Gastrocnemius medialis (tissue), 4 donors: ENCODE results near the gene BAIAP2L2. TPM values are rescaled to one million over a fixed set of nuclear protein-coding genes. Genes with fewer than 3 reads are reported as not detected.

ENCODE experiments used
- ATAC-seq, 2 donors: fragments of 150-250 bp; one replicate each; pipeline ENCODE4 v1.9.1; 2016
- DNase-seq, 2 donors: peaks; one replicate each; pipeline ENCODE4 v3.0.0-alpha.2; 2019
- H3K27ac ChIP-seq, 4 donors: fragments of 200-600 bp; sonication (generic); 1 replicate in 1 of 4; 2 replicates in 3 of 4; pipeline ENCODE4 v1.5.1; 2016 to 2018; ENCODE audit warnings: mild to moderate bottlenecking in 2 of 4, moderate library complexity in 1 of 4
- H3K27me3 ChIP-seq, 3 donors: fragments of 200-600 bp; sonication (generic) in 2 of 3; 1 replicate in 1 of 3; 2 replicates in 2 of 3; pipeline versions ENCODE4 v1.5.1 to v1.6.0; 2016 to 2019; ENCODE audit warnings: mild to moderate bottlenecking in 1 of 3, moderate library complexity in 1 of 3
- H3K36me3 ChIP-seq, 2 donors: fragments of 200-600 bp; sonication (generic) in 1 of 2; one replicate each; pipeline ENCODE4 v1.5.1; 2017 to 2018
- H3K4me1 ChIP-seq, 2 donors: fragments of 200-600 bp; sonication (generic) in 1 of 2; one replicate each; pipeline ENCODE4 v1.5.1; 2016 to 2017; ENCODE audit warnings: mild to moderate bottlenecking in 2 of 2
- H3K4me3 ChIP-seq, 4 donors: fragments of 200-600 bp; sonication (generic) in 3 of 4; 1 replicate in 1 of 4; 2 replicates in 3 of 4; pipeline ENCODE4 v1.5.1; 2016 to 2019; ENCODE audit warnings: mild to moderate bottlenecking in 2 of 4
- H3K9me3 ChIP-seq, 3 donors: fragments of 200-600 bp; sonication (generic) in 2 of 3; 1 replicate in 1 of 3; 2 replicates in 2 of 3; pipeline ENCODE4 v1.5.1; 2016 to 2019
- POLR2A ChIP-seq, 2 donors: fragments of 450-650 bp; IDR thresholded peaks; one replicate each; pipeline ENCODE4 v1.6.1; 2017; ENCODE audit warnings: antibody characterized with exemption in 2 of 2, mild to moderate bottlenecking in 2 of 2, moderate library complexity in 2 of 2
- in situ Hi-C, 4 donors: fragments of 200-750 bp; cut with MboI; loops; one replicate each; pipeline versions ENCODE4 v1.15.0 to v1.8.0; 2017; ENCODE audit warnings: low sequenced_read_pairs in 4 of 4
- intact Hi-C: fragments of 100-400 bp; cut with DNase I; formaldehyde crosslinking; loops from one replicate; pipeline ENCODE4 v1.15.1; 2023; ENCODE audit warnings: low total_unique reads
- total RNA-seq, 4 donors: library from RNA; depleted of rRNA; stranded (reverse); fragments of >200 nt; gene quantifications; one replicate each; pipeline versions ENCODE4 v1.1.0 to v1.2.3, GENCODE V29; 2016
- TF ChIP-seq, protein P1 (sequence below), 5 experiments: fragments of 450-650 bp in 3 of 5; fragments of 200-600 bp in 2 of 5; sonication (generic) in 2 of 5; IDR thresholded peaks in 4 of 5; conservative IDR thresholded peaks in 1 of 5; 1 replicate in 4 of 5; 2 replicates in 1 of 5; pipeline ENCODE4 v1.5.1; 2016 to 2019; ENCODE audit warnings: antibody characterized with exemption in 5 of 5, mild to moderate bottlenecking in 3 of 5, moderate library complexity in 3 of 5

The BAIAP2L2 gene
- total RNA-seq, 4 donors from 2014 or later = 0.16 to 1.7 (median 0.72) TPM; not detected in 1

- Histone ChIP-seq H3K27ac (no peak overlapping the region), H3K4me3 (no peak overlapping the region), H3K9me3 (no peaks in the 10 kb centered on the region), H3K36me3 (peaks cover 0 to 3% of the 10 kb centered on the region in 2 donors), H3K27me3 (no peaks in the 10 kb centered on the region), H3K4me1 (peaks cover 2 to 7% of the 10 kb centered on the region in 2 donors)
- intact Hi-C loops = loop anchor here (5.0 to 10.0 kb wide), 3 partner anchors 90 to 238 kb away; partner anchors contain the start of gene MAFF
- ATAC-seq (peak; percentile 83 to 90), DNase-seq (peak; percentile 61 to 78)
- in situ Hi-C loops = loop anchor here (10.0 to 25.0 kb wide), 5 partner anchors 50 to 248 kb away; no protein-coding TSS in a partner anchor
- no peak for TF ChIP-seq POLR2A (IDR thresholded peaks at IDR 0.05)
- TF ChIP-seq, protein P1, sequence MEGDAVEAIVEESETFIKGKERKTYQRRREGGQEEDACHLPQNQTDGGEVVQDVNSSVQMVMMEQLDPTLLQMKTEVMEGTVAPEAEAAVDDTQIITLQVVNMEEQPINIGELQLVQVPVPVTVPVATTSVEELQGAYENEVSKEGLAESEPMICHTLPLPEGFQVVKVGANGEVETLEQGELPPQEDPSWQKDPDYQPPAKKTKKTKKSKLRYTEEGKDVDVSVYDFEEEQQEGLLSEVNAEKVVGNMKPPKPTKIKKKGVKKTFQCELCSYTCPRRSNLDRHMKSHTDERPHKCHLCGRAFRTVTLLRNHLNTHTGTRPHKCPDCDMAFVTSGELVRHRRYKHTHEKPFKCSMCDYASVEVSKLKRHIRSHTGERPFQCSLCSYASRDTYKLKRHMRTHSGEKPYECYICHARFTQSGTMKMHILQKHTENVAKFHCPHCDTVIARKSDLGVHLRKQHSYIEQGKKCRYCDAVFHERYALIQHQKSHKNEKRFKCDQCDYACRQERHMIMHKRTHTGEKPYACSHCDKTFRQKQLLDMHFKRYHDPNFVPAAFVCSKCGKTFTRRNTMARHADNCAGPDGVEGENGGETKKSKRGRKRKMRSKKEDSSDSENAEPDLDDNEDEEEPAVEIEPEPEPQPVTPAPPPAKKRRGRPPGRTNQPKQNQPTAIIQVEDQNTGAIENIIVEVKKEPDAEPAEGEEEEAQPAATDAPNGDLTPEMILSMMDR (IDR thresholded peaks at IDR 0.05 in 4 of 5, conservative IDR thresholded peaks at IDR 0.05 in 1 of 5) = peak; percentile 75 to 96 (median 91)
Observed at GRCh38 chr22:38114484-38115398, 4.3 kb upstream of the BAIAP2L2 start.

DNA sequence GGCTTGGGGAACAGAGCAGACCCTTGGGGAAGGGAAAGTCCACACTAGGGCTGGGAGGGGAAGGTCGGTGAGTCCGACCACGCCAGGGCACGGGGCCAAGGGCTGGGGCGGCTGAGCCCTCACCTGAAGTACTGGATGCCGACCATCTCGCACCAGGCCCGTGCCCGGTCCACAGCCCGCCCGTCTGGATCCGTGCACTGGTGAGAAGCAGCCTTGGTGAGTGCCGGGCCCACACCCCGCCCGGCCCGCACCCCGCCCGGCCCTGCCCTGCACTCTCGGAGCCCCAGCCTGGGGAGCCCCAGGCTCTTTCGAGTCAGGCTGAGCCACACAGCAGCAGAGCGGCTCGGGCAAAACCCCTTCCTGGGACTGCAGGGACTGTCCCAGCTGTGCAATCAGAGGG lies 1.9 kb upstream of the BAIAP2L2 start:
- ATAC-seq (no peak), DNase-seq (no peak)
- intact Hi-C loops = loop anchor here (5.0 to 10.0 kb wide), 3 partner anchors 92 to 240 kb away; partner anchors contain the start of gene MAFF
- in situ Hi-C loops = loop anchor here (10.0 to 25.0 kb wide), 5 partner anchors 52 to 250 kb away; no protein-coding TSS in a partner anchor
- peaks cover 0 to 3% of the 10 kb centered on the region in 2 donors for H3K36me3 ChIP-seq
- peaks cover 2 to 7% of the 10 kb centered on the region in 2 donors for H3K4me1 ChIP-seq
- TF ChIP-seq, protein P1 (IDR thresholded peaks at IDR 0.05 in 4 of 5, conservative IDR thresholded peaks at IDR 0.05 in 1 of 5) = no peak
- TF ChIP-seq POLR2A (IDR thresholded peaks at IDR 0.05) = no peak
- no peak overlapping the region for H3K4me3 ChIP-seq
- H3K27me3 ChIP-seq = no peaks in the 10 kb centered on the region
- H3K9me3 ChIP-seq = no peaks in the 10 kb centered on the region
- H3K27ac ChIP-seq = no peak overlapping the region

- ATAC-seq = no peak
- in situ Hi-C loops = loop anchor here (10.0 to 25.0 kb wide), 5 partner anchors 53 to 250 kb away; no protein-coding TSS in a partner anchor
Observed at GRCh38 chr22:38111925-38112355, 1.5 kb upstream of the BAIAP2L2 start.

More at GRCh38 chr22:38111925-38112355, 1.5 kb upstream of the BAIAP2L2 start:
- intact Hi-C loops = loop anchor here (5.0 to 10.0 kb wide), 3 partner anchors 93 to 240 kb away; partner anchors contain the start of gene MAFF
- no peaks in the 10 kb centered on the region for H3K27me3 ChIP-seq
- H3K4me1 ChIP-seq = peaks cover 2 to 7% of the 10 kb centered on the region in 2 donors
- TF ChIP-seq POLR2A (IDR thresholded peaks at IDR 0.05) = no peak
- TF ChIP-seq, protein P1 (IDR thresholded peaks at IDR 0.05 in 4 of 5, conservative IDR thresholded peaks at IDR 0.05 in 1 of 5) = no peak
- H3K36me3 ChIP-seq = peaks cover 0 to 3% of the 10 kb centered on the region in 2 donors
- H3K27ac ChIP-seq = no peak overlapping the region
- no peak overlapping the region for H3K4me3 ChIP-seq
- H3K9me3 ChIP-seq = no peaks in the 10 kb centered on the region
- DNase-seq = no peak
